Keratinocyte (primary cell): ENCODE results near the gene TNS3. TPM values are rescaled to one million over a fixed set of nuclear protein-coding genes. Genes with fewer than 3 reads are reported as not detected.

Experiments
- DNase-seq: peaks from one replicate; pipeline ENCODE4 v3.0.0-alpha.2; 2011; ENCODE audit warnings: low read depth, missing footprints, low spot score
- FAIRE-seq: peaks from 2 replicates; lab custom pipeline; 2011; peaks lifted over from hg19 to GRCh38; lab: Jason Lieb, UNC
- H2AFZ ChIP-seq: 2 replicates; pipeline ENCODE4 v1.6.0; 2012; ENCODE audit warnings: low read length, control low read depth, inconsistent platforms; ENCODE audit not compliant: control insufficient read depth
- H3K27ac ChIP-seq: 2 replicates; pipeline ENCODE4 v1.5.1; 2011; ENCODE audit warnings: low read length; ENCODE audit not compliant: control insufficient read depth, insufficient read depth
- H3K27me3 ChIP-seq: 3 replicates; pipeline ENCODE4 v1.6.0; 2011; ENCODE audit warnings: low read length; ENCODE audit not compliant: control insufficient read depth, insufficient read depth; ENCODE audit errors: extremely low read depth
- H3K36me3 ChIP-seq, 2 experiments: 2 replicates in 1 of 2; 3 replicates in 1 of 2; pipeline ENCODE4 v1.5.1; 2011; ENCODE audit warnings: low read length in 2 of 2, mild to moderate bottlenecking in 1 of 2; ENCODE audit not compliant: control insufficient read depth in 2 of 2, insufficient read depth in 2 of 2; ENCODE audit errors: extremely low read depth in 1 of 2
- H3K4me1 ChIP-seq: 3 replicates; pipeline ENCODE4 v1.5.1; 2011; ENCODE audit warnings: low read length; ENCODE audit not compliant: control insufficient read depth, insufficient read depth; ENCODE audit errors: extremely low read depth
- H3K4me2 ChIP-seq: 3 replicates; pipeline ENCODE4 v1.6.0; 2011; ENCODE audit warnings: low read depth, low read length; ENCODE audit not compliant: control insufficient read depth, insufficient read depth; ENCODE audit errors: extremely low read depth
- H3K4me3 ChIP-seq, 3 experiments: fragments of 200-600 bp in 1 of 3; sonication (generic) in 1 of 3; 2 replicates in 2 of 3; 3 replicates in 1 of 3; pipeline ENCODE4 v1.5.1; 2011 to 2016; ENCODE audit warnings: low read length in 3 of 3, mild to moderate bottlenecking in 3 of 3, control low read depth in 2 of 3, inconsistent platforms in 1 of 3, low read depth in 1 of 3, mixed read lengths in 1 of 3, mixed run types in 1 of 3, moderate library complexity in 1 of 3; ENCODE audit not compliant: control insufficient read depth in 2 of 3, insufficient read depth in 2 of 3; ENCODE audit errors: extremely low read depth in 1 of 3
- H3K79me2 ChIP-seq: 2 replicates; pipeline ENCODE4 v1.6.0; 2012; ENCODE audit warnings: low read length; ENCODE audit not compliant: control insufficient read depth, insufficient read depth
- H3K9ac ChIP-seq: 3 replicates; pipeline ENCODE4 v1.6.0; 2011; ENCODE audit warnings: low read length; ENCODE audit not compliant: control insufficient read depth, insufficient read depth; ENCODE audit errors: extremely low read depth
- H3K9me1 ChIP-seq: 3 replicates; pipeline ENCODE4 v1.6.0; 2011; ENCODE audit warnings: low read length; ENCODE audit not compliant: control insufficient read depth, insufficient read depth; ENCODE audit errors: extremely low read depth
- H3K9me3 ChIP-seq: 2 replicates; pipeline ENCODE4 v1.5.1; 2012; ENCODE audit warnings: low read depth, low read length; ENCODE audit not compliant: control insufficient read depth
- H4K20me1 ChIP-seq: 3 replicates; pipeline ENCODE4 v1.6.0; 2011; ENCODE audit warnings: low read length; ENCODE audit not compliant: control insufficient read depth, insufficient read depth; ENCODE audit errors: extremely low read depth
- EZH2 ChIP-seq: IDR thresholded peaks from one replicate; pipeline ENCODE4 v1.6.1; 2012; ENCODE audit warnings: inconsistent platforms, mild to moderate bottlenecking, low read length, moderate library complexity
- dilution Hi-C: fragments of 300-500 bp; cut with MboI; formaldehyde crosslinking; loops from one replicate; pipeline ENCODE4 v1.7.0; 2020; ENCODE audit warnings: low sequenced_read_pairs; ENCODE audit not compliant: extremely low pct_ligation_motif_present
- polyA plus RNA-seq, 5 experiments: library from polyadenylated mRNA; depleted of rRNA in 3 of 5; stranded (reverse) in 3 of 5; stranded (forward) in 1 of 5; unstranded in 1 of 5; fragments of >200 nt; gene quantifications; 1 replicate in 1 of 5; 2 replicates in 3 of 5; 3 replicates in 1 of 5; pipeline versions ENCODE4 v1.2.1 to v1.2.3, GENCODE V29; 2011 to 2012; ENCODE audit warnings: missing spikeins in 2 of 5, low read depth in 1 of 5, low replicate concordance in 1 of 5
- TF ChIP-seq, protein P1 (sequence below), 3 experiments: IDR thresholded peaks in 1 of 3; conservative IDR thresholded peaks in 1 of 3; optimal IDR thresholded peaks in 1 of 3; 2 replicates in 2 of 3; 3 replicates in 1 of 3; pipeline versions ENCODE3 to v1.5.1; 2011; ENCODE audit warnings: low read length in 3 of 3, mild to moderate bottlenecking in 3 of 3, moderate library complexity in 2 of 3, control low read depth in 1 of 3, inconsistent platforms in 1 of 3; ENCODE audit not compliant: insufficient read depth in 2 of 3; ENCODE audit errors: extremely low read depth in 1 of 3

The TNS3 gene
- polyA plus RNA-seq, 1 donor (not counting 4 experiments of a cell fraction or from before 2014, with no cell fraction given), result 3.9 TPM

GRCh38 chr7:47400741-47401206 is 181.1 kb downstream of the TNS3 start:
- peaks cover 5% of the 10 kb centered on the region for H3K4me1 ChIP-seq
- H3K9me1 ChIP-seq, result no peaks in the 10 kb centered on the region
- H3K27me3 ChIP-seq, result no peaks in the 10 kb centered on the region
- no peak for DNase-seq
- H3K4me2 ChIP-seq, result no peak overlapping the region
- H3K27ac ChIP-seq, result no peak overlapping the region
- no peaks in the 10 kb centered on the region for H3K36me3 ChIP-seq
- no peaks in the 10 kb centered on the region for H3K9me3 ChIP-seq
- H2AFZ ChIP-seq, result no peak overlapping the region
- no peak for FAIRE-seq
- no peaks in the 10 kb centered on the region for H4K20me1 ChIP-seq
- dilution Hi-C loops, result no loop called here
- H3K4me3 ChIP-seq, result no peak overlapping the region
- no peaks in the 10 kb centered on the region for H3K79me2 ChIP-seq
- no peak for TF ChIP-seq EZH2
- TF ChIP-seq, protein P1, sequence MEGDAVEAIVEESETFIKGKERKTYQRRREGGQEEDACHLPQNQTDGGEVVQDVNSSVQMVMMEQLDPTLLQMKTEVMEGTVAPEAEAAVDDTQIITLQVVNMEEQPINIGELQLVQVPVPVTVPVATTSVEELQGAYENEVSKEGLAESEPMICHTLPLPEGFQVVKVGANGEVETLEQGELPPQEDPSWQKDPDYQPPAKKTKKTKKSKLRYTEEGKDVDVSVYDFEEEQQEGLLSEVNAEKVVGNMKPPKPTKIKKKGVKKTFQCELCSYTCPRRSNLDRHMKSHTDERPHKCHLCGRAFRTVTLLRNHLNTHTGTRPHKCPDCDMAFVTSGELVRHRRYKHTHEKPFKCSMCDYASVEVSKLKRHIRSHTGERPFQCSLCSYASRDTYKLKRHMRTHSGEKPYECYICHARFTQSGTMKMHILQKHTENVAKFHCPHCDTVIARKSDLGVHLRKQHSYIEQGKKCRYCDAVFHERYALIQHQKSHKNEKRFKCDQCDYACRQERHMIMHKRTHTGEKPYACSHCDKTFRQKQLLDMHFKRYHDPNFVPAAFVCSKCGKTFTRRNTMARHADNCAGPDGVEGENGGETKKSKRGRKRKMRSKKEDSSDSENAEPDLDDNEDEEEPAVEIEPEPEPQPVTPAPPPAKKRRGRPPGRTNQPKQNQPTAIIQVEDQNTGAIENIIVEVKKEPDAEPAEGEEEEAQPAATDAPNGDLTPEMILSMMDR (optimal IDR thresholded peaks at IDR 0.05 in 1 of 3, IDR thresholded peaks at IDR 0.05 in 1 of 3, conservative IDR thresholded peaks at IDR 0.05 in 1 of 3; ENCODE audit: extremely low read depth in 1 of 3, insufficient read depth in 2 of 3, low read length in 3 of 3), result no peak
- H3K9ac ChIP-seq, result no peak overlapping the region

- H2AFZ ChIP-seq, result no peak overlapping the region
- DNase-seq (no peak), FAIRE-seq (no peak)
- dilution Hi-C loops, result no loop called here
- no peaks in the 10 kb centered on the region for H3K36me3 ChIP-seq
- no peak overlapping the region for H3K4me2 ChIP-seq
- H3K9ac ChIP-seq, result no peak overlapping the region
- no peak for TF ChIP-seq EZH2
- TF ChIP-seq, protein P1 (optimal IDR thresholded peaks at IDR 0.05 in 1 of 3, IDR thresholded peaks at IDR 0.05 in 1 of 3, conservative IDR thresholded peaks at IDR 0.05 in 1 of 3; ENCODE audit: extremely low read depth in 1 of 3, insufficient read depth in 2 of 3, low read length in 3 of 3), result no peak
- no peak overlapping the region for H3K27ac ChIP-seq
- no peaks in the 10 kb centered on the region for H4K20me1 ChIP-seq
- H3K9me3 ChIP-seq, result no peaks in the 10 kb centered on the region
- H3K9me1 ChIP-seq, result no peaks in the 10 kb centered on the region
- no peaks in the 10 kb centered on the region for H3K4me1 ChIP-seq
- H3K4me3 ChIP-seq, result no peak overlapping the region
- H3K27me3 ChIP-seq, result peaks cover under 1% of the 10 kb centered on the region
- H3K79me2 ChIP-seq, result no peaks in the 10 kb centered on the region
These were observed 181.9 kb downstream of the TNS3 start for GRCh38 chr7:47400001-47400400.
